ENCODE measurements around the gene TMEM269. TPM values are rescaled to one million over a fixed set of nuclear protein-coding genes. Genes with fewer than 3 reads are reported as not detected.
A peak's percentile ranks its signal among the peaks of the same experiment; 100 is the strongest.
"Not testable (repeated sequence)": the region's sequence is repeated elsewhere in the genome, so short reads cannot be mapped to it uniquely, and the experiment has no call there.

TMEM269 gene
- total RNA-seq, 1 experiment from 2014 or later, result 0.03 TPM

GRCh38 chr1:42774928-42775526 lies 9.8 kb upstream of the TMEM269 start:
- DNase-seq (ENCODE audit: low spot score), result no peak

- no peak for DNase-seq (ENCODE audit: low spot score)
Measured at GRCh38 chr1:42776502-42776901, 8.3 kb upstream of the TMEM269 start.

DNA sequence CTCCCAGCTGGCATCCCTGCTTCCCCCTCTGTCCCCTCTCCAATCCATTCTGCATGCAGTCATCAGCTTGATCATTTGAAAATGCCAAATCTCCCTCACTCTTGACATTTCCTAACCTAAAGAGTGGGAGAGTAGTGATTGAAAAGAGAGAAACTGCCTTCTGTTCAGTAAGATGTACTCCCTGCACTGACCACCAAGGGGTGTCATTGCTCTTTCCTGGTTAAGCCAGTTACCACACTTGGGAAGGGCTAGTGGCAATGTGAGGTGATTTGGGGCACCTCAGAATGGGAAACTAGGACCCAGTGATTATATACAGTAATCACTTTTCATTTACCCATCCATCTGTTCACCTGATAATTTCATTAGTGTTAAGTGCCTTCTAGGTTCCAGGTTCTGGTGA lies 6.9 kb upstream of the TMEM269 start:
- peak; percentile 63 for DNase-seq (ENCODE audit: low spot score)

GRCh38 chr1:42779725-42780124 lies 5.1 kb upstream of the TMEM269 start:
- DNase-seq (ENCODE audit: low spot score), result no peak

DNA sequence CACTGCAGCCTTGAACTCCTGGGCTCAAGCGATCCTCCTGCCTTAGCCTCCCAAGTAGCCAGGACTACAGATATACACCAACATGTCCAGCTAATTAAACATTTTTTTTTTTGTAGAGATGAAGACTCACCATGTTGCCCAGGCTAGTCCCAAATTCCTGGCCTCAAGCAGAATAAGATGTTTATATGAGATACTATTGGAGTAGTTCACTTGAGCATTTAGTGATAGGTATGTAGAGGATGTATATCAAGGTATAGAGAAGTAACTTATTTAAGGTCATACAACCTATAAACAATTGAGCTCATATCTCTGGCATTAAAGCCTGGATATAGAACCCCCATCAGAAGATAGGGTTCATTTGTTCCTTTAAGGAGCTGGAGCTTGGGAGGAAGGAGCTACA lies 4.6 kb upstream of the TMEM269 start:
- DNase-seq (ENCODE audit: low spot score), result no peak

DNA sequence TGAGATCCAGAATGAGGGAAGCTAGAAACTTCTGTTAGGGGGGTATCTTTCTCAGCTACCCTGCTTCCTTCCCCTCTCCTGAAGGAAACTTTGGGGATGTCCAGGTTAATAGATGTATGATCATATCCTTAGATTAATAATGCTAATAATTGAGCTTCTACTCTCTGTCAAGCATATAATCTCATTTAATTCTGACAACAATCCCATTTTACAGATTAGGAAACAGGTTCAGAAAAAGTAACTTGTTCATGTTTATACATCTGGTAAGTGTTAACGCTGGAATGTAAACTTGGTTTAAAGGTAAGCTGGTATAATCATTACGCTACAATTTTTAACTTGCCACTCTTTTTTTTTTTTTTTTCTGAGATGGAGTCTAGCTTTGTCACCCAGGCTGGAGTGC lies 1.7 kb upstream of the TMEM269 start:
- DNase-seq (ENCODE audit: low spot score), result no peak

DNA sequence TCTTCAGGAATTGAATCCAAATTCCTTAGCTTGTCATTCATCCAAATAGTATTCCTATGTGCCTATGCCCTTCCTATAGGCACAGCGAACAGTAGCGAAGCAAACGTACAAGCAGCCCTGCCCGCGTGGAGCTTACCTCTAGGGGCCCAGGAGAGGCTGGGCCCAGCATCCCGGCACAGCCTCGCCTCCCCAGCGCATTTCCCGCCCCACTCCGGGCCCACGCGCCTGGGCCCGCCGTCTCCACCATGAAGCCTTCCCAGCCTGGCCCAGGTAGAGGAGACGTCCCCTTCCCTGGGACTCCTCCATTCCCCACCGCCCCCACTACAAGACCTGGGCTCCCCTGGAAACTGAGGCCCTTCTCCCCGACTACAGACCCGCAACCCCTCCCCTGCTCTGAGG lies 245 bp upstream of the TMEM269 start:
- DNase-seq (ENCODE audit: low spot score), result no peak

DNA sequence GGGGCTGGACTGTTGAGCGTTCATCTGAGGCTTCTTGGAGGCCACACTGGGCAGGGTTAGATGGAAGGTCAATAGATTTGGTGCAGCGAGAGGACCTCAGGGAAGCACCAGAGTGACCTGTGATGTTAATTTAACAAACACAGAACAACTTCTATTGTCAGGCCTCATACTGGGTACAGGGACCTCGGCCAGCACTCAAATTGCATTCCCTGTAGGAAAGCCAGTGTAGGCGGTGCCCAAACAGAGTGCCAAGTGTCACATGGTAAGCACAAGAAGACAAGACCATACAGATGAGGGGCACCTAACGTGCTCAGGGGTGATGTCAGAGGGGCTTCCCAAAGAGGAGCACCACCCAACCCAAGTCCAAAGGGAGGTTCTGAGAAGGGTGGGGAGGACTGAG lies 1.3 kb downstream of the TMEM269 start:
- no peak for DNase-seq (ENCODE audit: low spot score)

- DNase-seq (ENCODE audit: low spot score), result no peak
Measured at GRCh38 chr1:42788021-42788420, 3.2 kb downstream of the TMEM269 start.

- no peak for DNase-seq (ENCODE audit: low spot score)
Measured at GRCh38 chr1:42793824-42794223, 9.0 kb downstream of the TMEM269 start.

DNA sequence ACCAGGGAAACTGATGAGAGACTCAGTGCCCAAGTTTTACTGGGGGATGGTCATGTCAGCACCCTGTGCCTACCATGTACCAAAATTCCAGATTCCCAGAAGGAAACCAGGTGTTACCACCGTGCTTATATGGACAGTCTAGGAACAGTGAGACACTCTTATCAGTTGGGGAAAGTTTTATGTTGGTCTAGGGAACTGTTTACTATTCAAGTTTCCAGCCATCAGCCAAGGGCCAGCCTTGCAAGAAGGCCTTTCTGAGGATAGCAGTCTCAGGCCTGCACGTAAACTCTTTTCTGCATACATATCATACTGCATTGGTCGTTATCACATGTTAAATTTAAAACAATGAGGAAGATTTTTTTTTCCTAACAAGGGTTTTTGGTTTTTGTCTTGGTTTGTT lies 12.6 kb downstream of the TMEM269 start:
- no peak for DNase-seq (ENCODE audit: low spot score)

DNA sequence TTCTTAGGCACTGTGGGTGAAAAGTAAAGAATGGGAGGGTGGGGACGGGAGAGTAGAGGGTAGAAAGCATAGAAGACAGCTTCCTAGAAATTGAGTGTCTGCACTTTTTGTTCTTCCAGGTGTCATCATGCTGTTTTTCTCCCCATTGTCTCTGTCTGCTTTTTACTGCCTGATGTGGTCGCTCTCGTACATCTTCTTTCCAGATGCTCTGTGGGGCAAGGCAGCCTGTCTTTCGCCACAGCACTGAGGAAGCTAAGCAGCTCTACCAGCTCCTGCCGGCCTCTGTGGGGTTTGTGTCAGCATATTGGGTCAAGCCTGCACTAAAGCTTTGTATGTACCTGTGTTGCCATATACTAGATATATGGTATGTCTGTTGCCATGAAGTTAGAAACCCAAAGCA lies 13.2 kb downstream of the TMEM269 start:
- no peak for DNase-seq (ENCODE audit: low spot score)

GRCh38 chr1:42801832-42802473 lies 17.2 kb downstream of the TMEM269 start:
- no peak for DNase-seq (ENCODE audit: low spot score)

- DNase-seq (ENCODE audit: low spot score), result no peak
Measured at GRCh38 chr1:42806171-42806570, 21.4 kb downstream of the TMEM269 start.

DNA sequence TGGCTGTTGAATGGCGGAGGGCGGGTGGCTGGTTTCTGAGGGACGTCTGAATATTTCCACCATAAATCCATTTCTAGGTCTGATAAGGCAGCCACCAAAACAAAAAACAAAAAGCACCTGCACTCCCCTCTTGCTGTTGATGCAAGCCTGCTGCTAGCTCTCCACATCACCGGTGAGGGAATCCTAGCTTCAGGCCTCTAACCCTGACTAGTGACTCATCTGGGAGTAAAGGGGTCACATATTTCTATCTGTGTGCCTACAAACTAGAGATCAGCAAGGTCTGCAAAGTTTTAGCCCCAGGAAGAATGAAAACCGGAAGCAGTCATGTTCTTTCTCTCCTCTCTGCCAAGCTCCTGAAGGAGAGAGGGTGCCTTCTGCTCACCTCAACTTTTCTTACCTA lies 21.8 kb downstream of the TMEM269 start:
- no peak for DNase-seq (ENCODE audit: low spot score)

- no peak for DNase-seq (ENCODE audit: low spot score)
Measured at GRCh38 chr1:42807056-42807668, 22.4 kb downstream of the TMEM269 start.

DNA sequence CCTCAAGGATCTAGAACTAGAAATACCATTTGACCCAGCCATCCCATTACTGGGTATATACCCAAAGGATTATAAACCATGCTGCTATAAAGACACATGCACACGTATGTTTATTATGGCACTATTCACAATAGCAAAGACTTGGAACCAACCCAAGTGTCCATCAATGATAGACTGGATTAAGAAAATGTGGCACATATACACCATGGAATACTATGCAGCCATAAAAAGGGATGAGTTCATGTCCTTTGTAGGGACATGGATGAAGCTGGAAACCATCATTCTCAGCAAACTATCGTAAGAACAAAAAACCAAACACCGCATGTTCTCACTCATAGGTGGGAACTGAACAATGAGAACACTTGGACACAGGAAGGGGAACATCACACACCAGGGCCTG lies 30.0 kb downstream of the TMEM269 start:
- not testable (repeated sequence) for DNase-seq (ENCODE audit: low spot score)

- DNase-seq (ENCODE audit: low spot score), result no peak
Measured at GRCh38 chr1:42815941-42816584, 31.3 kb downstream of the TMEM269 start.

DNA sequence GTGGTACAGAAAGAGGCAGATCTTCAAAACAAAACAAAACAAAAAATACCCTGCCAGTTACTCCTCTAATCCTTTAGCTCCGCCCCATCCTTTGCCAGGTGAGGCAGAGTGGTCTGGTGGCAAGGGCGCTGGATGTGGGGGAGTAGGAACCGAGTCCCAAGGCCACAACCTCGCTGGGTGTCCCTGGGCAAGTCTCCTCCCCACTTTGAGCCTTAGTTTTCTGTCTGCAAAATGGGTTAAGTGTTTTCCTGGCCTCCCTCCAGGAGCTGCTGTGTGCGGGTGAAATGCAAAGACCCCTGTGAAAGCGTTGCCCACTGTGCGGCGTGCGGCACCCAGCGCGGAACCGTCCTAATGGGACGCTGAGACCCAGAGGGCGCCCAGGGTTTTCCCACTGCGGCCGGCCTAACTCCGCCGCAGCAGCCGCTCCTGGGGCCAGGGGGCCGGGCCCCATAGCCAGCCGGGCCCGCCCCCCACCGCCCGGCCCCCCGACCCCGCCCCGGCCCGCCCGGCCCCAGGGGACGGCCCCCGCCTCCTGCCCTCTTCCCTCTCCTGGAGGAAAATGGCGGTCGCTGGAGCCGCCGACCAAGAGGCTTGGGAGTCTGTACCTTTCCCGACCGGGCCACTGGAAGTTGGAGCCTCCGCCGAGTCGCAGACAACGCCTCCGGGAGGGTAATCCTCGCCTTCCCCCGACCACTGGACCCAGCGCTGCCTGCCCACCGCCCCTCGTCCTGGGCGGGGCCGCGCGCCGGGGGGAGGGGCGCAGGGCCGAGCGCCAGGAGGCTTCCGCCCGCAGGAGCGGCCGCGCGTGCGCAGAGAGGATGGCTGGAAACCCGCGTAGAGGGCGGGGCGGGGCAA lies 32.0 kb downstream of the TMEM269 start, which contains the start of the genes ERMAP and SVBP:
Gene ERMAP (plus strand): TSS at position 538 of the 855 bp plus-strand sequence. CDS start 13,327 bp downstream, outside the sequence.
Gene SVBP (minus strand): TSS at position 813 of the 855 bp plus-strand sequence. CDS start 853 bp downstream, outside the sequence.
- peak; percentile 87 for DNase-seq (ENCODE audit: low spot score)

- no peak for DNase-seq (ENCODE audit: low spot score)
Measured at GRCh38 chr1:42817440-42817767, 32.6 kb downstream of the TMEM269 start.

DNA sequence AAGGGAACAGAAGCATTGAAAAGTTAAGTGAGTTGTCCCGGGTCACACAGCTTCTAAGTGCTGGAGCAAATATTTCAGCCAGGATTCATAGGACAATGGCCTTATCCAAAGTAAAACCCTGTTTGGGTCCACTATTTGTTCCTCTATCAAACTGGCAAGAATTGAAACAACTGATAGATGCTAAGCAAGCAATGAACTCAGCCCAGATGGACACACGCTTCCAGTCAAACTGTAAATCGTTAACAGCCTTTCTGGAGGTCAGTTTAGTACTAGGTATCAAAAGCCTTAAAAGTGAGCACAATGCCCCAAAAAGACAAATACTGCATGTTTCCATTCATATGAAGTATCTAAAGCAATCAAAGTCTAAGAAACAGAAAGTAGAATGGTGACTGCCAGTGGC lies 33.2 kb downstream of the TMEM269 start:
- no peak for DNase-seq (ENCODE audit: low spot score)

DNA sequence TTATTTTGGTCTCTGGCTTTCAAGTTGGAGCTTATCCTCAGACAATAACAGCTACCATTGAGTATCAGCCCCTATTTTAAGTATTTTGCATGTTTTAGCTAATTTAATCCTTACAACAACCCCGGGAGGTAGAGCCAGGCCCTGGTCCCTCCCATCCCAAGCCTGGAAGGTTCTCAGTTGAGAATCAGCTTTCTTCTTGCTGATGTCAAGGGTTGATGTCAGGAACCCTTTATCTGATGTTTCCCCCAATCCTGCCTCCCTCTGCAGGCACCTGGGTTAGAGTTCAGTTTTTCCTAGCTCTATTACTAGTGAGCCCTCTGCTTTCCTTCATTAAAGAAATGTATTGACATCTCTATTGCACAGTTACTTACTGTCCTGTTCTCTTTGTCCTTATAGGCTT lies 36.0 kb downstream of the TMEM269 start:
- no peak for DNase-seq (ENCODE audit: low spot score)
